Activated T-helper 1 cell treated with Interleukin-2 at 50 U/mL for 16 hours (primary cell): ENCODE measurements around the gene OR9Q1.

ENCODE experiments used
- DNase-seq: peaks from one replicate; pipeline ENCODE4 v3.0.0-alpha.2; 2020; ENCODE audit warnings: low read depth

The OR9Q1 gene

GRCh38 chr11:58030653-58031052 lies 7.0 kb downstream of the OR9Q1 start, which contains the start of gene OR6Q1:
OR6Q1 (plus strand) TSS chr11:58030953; CDS start chr11:58030953, 0 bp downstream.
- DNase-seq: no peak

- DNase-seq: no peak
Observed at GRCh38 chr11:58034471-58034870, 10.8 kb downstream of the OR9Q1 start.

GRCh38 chr11:58039589-58039988 lies 15.9 kb downstream of the OR9Q1 start:
- DNase-seq: no peak

- DNase-seq: no peak
Observed at GRCh38 chr11:58043379-58043778, 19.7 kb downstream of the OR9Q1 start.

- DNase-seq: no peak
Observed at GRCh38 chr11:58046231-58046630, 22.6 kb downstream of the OR9Q1 start.

- DNase-seq: no peak
Observed at GRCh38 chr11:58047818-58048217, 24.1 kb downstream of the OR9Q1 start.

- no peak for DNase-seq
Observed at GRCh38 chr11:58055806-58056401, 32.2 kb downstream of the OR9Q1 start.

GRCh38 chr11:58057481-58057880 lies 33.8 kb downstream of the OR9Q1 start:
- DNase-seq: no peak

GRCh38 chr11:58058276-58059006 lies 34.8 kb downstream of the OR9Q1 start:
- no peak for DNase-seq

- DNase-seq: no peak
Observed at GRCh38 chr11:58059007-58059350, 35.3 kb downstream of the OR9Q1 start.

GRCh38 chr11:58060535-58060934 lies 36.9 kb downstream of the OR9Q1 start:
- no peak for DNase-seq

- DNase-seq: no peak
Observed at GRCh38 chr11:58060939-58061672, 37.4 kb downstream of the OR9Q1 start.

- no peak for DNase-seq
Observed at GRCh38 chr11:58061813-58062212, 38.1 kb downstream of the OR9Q1 start.

GRCh38 chr11:58067685-58068084 lies 44.0 kb downstream of the OR9Q1 start:
- no peak for DNase-seq

GRCh38 chr11:58068655-58069054 lies 45.0 kb downstream of the OR9Q1 start:
- no peak for DNase-seq

- no peak for DNase-seq
Observed at GRCh38 chr11:58070585-58070984, 46.9 kb downstream of the OR9Q1 start.

- no peak for DNase-seq
Observed at GRCh38 chr11:58075781-58076180, 52.1 kb downstream of the OR9Q1 start.

GRCh38 chr11:58086528-58086927 lies 62.8 kb downstream of the OR9Q1 start:
- no peak for DNase-seq

- no peak for DNase-seq
Observed at GRCh38 chr11:58097437-58097836, 73.8 kb downstream of the OR9Q1 start.

GRCh38 chr11:58121096-58121495 lies 97.4 kb downstream of the OR9Q1 start:
- DNase-seq: no peak

GRCh38 chr11:58125469-58125868 lies 101.8 kb downstream of the OR9Q1 start, which contains the start of gene OR9I1:
OR9I1 (minus strand) TSS chr11:58125530; CDS start chr11:58119444, 6,086 bp downstream.
- DNase-seq: no peak

GRCh38 chr11:58127350-58127749 lies 103.7 kb downstream of the OR9Q1 start:
- DNase-seq: no peak
